ENCODE measurements around the gene CKS2. TPM values are rescaled to one million over a fixed set of nuclear protein-coding genes. Genes with fewer than 3 reads are reported as not detected.

Gene CKS2
- total and polyA plus RNA-seq, 2 experiments from 2014 or later, result 512 to 1,783 TPM

- Histone ChIP-seq H3K4me2 (no peak overlapping the region), H3K27me3 (ENCODE audit: insufficient read depth) (no peaks in the 10 kb centered on the region), H3K27ac (ENCODE audit: low read depth) (no peak overlapping the region), H3K4me3 (no peak overlapping the region), H3K4me1 (ENCODE audit: insufficient read depth) (no peaks in the 10 kb centered on the region), H3K79me2 (replicated peaks; ENCODE audit: insufficient read depth) (peaks cover 8% of the 10 kb centered on the region), H4K20me1 (replicated peaks; ENCODE audit: insufficient read depth) (peaks cover 3% of the 10 kb centered on the region), H2AFZ (no peak overlapping the region), H3K9me2 (ENCODE audit: insufficient read depth) (no peaks in the 10 kb centered on the region), H3K36me3 (ENCODE audit: insufficient read depth) (peaks cover 61% of the 10 kb centered on the region; the same call in 1 of the 2 replicates), H3F3A (replicated peaks; ENCODE audit: low read depth) (no peaks in the 10 kb centered on the region)
- TF ChIP-seq NANOG (IDR thresholded peaks at IDR 0.05; ENCODE audit: borderline replicate concordance) (no peak), STAT1 (IDR thresholded peaks at IDR 0.05; ENCODE audit: unreplicated experiment) (no peak), ZNF331 (CRISPR knock-in tag; IDR thresholded peaks at IDR 0.05; ENCODE audit: low read depth) (no peak), REST (IDR thresholded peaks at IDR 0.05; ENCODE audit: unreplicated experiment) (no peak), CTCF (conservative IDR thresholded peaks at IDR 0.05; ENCODE audit: low read depth in 2 of 2) (no peak), EZH2phosphoT487 (IDR thresholded peaks at IDR 0.05; ENCODE audit: unreplicated experiment) (no peak), CREB1 (CRISPR knock-in tag; IDR thresholded peaks at IDR 0.05; ENCODE audit: low read depth) (no peak), POLR2AphosphoS5 (IDR thresholded peaks at IDR 0.05; ENCODE audit: low read depth) (no peak)
- TF ChIP-seq, protein P1, sequence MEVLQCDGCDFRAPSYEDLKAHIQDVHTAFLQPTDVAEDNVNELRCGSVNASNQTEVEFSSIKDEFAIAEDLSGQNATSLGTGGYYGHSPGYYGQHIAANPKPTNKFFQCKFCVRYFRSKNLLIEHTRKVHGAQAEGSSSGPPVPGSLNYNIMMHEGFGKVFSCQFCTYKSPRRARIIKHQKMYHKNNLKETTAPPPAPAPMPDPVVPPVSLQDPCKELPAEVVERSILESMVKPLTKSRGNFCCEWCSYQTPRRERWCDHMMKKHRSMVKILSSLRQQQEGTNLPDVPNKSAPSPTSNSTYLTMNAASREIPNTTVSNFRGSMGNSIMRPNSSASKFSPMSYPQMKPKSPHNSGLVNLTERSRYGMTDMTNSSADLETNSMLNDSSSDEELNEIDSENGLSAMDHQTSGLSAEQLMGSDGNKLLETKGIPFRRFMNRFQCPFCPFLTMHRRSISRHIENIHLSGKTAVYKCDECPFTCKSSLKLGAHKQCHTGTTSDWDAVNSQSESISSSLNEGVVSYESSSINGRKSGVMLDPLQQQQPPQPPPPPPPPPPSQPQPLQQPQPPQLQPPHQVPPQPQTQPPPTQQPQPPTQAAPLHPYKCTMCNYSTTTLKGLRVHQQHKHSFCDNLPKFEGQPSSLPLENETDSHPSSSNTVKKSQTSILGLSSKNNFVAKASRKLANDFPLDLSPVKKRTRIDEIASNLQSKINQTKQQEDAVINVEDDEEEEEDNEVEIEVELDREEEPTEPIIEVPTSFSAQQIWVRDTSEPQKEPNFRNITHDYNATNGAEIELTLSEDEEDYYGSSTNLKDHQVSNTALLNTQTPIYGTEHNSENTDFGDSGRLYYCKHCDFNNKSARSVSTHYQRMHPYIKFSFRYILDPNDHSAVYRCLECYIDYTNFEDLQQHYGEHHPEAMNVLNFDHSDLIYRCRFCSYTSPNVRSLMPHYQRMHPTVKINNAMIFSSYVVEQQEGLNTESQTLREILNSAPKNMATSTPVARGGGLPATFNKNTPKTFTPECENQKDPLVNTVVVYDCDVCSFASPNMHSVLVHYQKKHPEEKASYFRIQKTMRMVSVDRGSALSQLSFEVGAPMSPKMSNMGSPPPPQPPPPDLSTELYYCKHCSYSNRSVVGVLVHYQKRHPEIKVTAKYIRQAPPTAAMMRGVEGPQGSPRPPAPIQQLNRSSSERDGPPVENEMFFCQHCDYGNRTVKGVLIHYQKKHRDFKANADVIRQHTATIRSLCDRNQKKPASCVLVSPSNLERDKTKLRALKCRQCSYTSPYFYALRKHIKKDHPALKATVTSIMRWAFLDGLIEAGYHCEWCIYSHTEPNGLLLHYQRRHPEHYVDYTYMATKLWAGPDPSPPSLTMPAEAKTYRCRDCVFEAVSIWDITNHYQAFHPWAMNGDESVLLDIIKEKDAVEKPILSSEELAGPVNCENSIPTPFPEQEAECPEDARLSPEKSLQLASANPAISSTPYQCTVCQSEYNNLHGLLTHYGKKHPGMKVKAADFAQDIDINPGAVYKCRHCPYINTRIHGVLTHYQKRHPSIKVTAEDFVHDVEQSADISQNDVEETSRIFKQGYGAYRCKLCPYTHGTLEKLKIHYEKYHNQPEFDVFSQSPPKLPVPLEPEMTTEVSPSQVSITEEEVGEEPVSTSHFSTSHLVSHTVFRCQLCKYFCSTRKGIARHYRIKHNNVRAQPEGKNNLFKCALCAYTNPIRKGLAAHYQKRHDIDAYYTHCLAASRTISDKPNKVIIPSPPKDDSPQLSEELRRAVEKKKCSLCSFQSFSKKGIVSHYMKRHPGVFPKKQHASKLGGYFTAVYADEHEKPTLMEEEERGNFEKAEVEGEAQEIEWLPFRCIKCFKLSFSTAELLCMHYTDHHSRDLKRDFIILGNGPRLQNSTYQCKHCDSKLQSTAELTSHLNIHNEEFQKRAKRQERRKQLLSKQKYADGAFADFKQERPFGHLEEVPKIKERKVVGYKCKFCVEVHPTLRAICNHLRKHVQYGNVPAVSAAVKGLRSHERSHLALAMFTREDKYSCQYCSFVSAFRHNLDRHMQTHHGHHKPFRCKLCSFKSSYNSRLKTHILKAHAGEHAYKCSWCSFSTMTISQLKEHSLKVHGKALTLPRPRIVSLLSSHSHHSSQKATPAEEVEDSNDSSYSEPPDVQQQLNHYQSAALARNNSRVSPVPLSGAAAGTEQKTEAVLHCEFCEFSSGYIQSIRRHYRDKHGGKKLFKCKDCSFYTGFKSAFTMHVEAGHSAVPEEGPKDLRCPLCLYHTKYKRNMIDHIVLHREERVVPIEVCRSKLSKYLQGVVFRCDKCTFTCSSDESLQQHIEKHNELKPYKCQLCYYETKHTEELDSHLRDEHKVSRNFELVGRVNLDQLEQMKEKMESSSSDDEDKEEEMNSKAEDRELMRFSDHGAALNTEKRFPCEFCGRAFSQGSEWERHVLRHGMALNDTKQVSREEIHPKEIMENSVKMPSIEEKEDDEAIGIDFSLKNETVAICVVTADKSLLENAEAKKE (CRISPR knock-in tag; IDR thresholded peaks at IDR 0.05), result no peak
- TF ChIP-seq, protein P2, sequence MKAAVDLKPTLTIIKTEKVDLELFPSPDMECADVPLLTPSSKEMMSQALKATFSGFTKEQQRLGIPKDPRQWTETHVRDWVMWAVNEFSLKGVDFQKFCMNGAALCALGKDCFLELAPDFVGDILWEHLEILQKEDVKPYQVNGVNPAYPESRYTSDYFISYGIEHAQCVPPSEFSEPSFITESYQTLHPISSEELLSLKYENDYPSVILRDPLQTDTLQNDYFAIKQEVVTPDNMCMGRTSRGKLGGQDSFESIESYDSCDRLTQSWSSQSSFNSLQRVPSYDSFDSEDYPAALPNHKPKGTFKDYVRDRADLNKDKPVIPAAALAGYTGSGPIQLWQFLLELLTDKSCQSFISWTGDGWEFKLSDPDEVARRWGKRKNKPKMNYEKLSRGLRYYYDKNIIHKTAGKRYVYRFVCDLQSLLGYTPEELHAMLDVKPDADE (IDR thresholded peaks at IDR 0.05), result no peak
- Mint-ChIP-seq H3K4me1 (no peaks in the 10 kb centered on the region), H3K36me3 (ENCODE audit: low read depth) (peaks cover 89% of the 10 kb centered on the region), H3K27me3 (ENCODE audit: insufficient read depth, low read depth, poor library complexity) (no peaks in the 10 kb centered on the region), H3K27ac (no peak overlapping the region), H3K4me3 (no peak overlapping the region), H3K9me3 (no peaks in the 10 kb centered on the region)
- ATAC-seq (no peak), DNase-seq (ENCODE audit: low spot score) (no peak)
Observed at GRCh38 chr9:89339807-89340206, 28.8 kb downstream of the CKS2 start.
